Fibroblast of pulmonary artery (primary cell): ENCODE measurements around the gene SH3PXD2A.
A peak's percentile ranks its signal among the peaks of the same experiment; 100 is the strongest.
"Not testable (repeated sequence)": the region's sequence is repeated elsewhere in the genome, so short reads cannot be mapped to it uniquely, and the experiment has no call there.

ENCODE experiments used
- DNase-seq: peaks from one replicate; pipeline ENCODE4 v3.0.0-alpha.2; 2010; ENCODE audit warnings: low read depth
- H3K4me3 ChIP-seq: replicated peaks from 2 replicates; pipeline ENCODE4 v1.5.1; 2011; ENCODE audit warnings: low read depth, mild to moderate bottlenecking, control low read depth, low read length, moderate library complexity
- TF ChIP-seq, protein P1 (sequence below): IDR thresholded peaks from 2 replicates; pipeline ENCODE4 v1.5.1; 2011; ENCODE audit warnings: mild to moderate bottlenecking, control low read depth, low read length, inconsistent platforms; ENCODE audit errors: missing control alignments

SH3PXD2A gene

GRCh38 chr10:103666087-103666761 lies 189.2 kb downstream of the SH3PXD2A start:
- TF ChIP-seq, protein P1, sequence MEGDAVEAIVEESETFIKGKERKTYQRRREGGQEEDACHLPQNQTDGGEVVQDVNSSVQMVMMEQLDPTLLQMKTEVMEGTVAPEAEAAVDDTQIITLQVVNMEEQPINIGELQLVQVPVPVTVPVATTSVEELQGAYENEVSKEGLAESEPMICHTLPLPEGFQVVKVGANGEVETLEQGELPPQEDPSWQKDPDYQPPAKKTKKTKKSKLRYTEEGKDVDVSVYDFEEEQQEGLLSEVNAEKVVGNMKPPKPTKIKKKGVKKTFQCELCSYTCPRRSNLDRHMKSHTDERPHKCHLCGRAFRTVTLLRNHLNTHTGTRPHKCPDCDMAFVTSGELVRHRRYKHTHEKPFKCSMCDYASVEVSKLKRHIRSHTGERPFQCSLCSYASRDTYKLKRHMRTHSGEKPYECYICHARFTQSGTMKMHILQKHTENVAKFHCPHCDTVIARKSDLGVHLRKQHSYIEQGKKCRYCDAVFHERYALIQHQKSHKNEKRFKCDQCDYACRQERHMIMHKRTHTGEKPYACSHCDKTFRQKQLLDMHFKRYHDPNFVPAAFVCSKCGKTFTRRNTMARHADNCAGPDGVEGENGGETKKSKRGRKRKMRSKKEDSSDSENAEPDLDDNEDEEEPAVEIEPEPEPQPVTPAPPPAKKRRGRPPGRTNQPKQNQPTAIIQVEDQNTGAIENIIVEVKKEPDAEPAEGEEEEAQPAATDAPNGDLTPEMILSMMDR = peak; percentile 61
- H3K4me3 ChIP-seq = no peak overlapping the region
- DNase-seq = peak; percentile 60

- DNase-seq = no peak
- TF ChIP-seq, protein P1 = no peak
- H3K4me3 ChIP-seq = no peak overlapping the region
Observed at GRCh38 chr10:103665162-103665889, 190.1 kb downstream of the SH3PXD2A start.

GRCh38 chr10:103663802-103664201 lies 191.6 kb downstream of the SH3PXD2A start:
- no peak overlapping the region for H3K4me3 ChIP-seq
- no peak for DNase-seq
- TF ChIP-seq, protein P1 = no peak

- TF ChIP-seq, protein P1 = no peak
Observed at GRCh38 chr10:103663236-103663635, 192.1 kb downstream of the SH3PXD2A start.

DNA sequence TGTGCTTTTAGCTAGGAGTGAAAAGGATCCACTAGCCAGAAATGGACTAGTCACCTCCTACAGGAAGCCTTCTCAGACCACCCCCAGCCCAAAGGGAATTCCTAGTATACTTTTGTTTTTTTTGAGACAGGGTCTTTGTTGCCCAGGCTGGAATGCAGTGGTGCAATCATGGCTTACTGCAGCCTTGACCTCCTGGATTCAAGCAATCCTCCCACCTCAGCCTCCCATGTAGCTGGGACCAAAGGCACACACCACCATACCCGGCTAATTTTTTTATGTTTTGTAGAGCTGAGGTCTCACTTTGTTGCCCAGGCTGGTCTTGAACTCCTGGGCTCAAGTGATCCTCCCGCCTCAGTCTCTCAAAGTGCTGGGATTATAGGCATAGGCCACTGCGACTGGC lies 192.7 kb downstream of the SH3PXD2A start:
- not testable (repeated sequence) for H3K4me3 ChIP-seq, DNase-seq

More at GRCh38 chr10:103663236-103663635, 192.1 kb downstream of the SH3PXD2A start:
- no peak overlapping the region for H3K4me3 ChIP-seq
- no peak for DNase-seq

DNA sequence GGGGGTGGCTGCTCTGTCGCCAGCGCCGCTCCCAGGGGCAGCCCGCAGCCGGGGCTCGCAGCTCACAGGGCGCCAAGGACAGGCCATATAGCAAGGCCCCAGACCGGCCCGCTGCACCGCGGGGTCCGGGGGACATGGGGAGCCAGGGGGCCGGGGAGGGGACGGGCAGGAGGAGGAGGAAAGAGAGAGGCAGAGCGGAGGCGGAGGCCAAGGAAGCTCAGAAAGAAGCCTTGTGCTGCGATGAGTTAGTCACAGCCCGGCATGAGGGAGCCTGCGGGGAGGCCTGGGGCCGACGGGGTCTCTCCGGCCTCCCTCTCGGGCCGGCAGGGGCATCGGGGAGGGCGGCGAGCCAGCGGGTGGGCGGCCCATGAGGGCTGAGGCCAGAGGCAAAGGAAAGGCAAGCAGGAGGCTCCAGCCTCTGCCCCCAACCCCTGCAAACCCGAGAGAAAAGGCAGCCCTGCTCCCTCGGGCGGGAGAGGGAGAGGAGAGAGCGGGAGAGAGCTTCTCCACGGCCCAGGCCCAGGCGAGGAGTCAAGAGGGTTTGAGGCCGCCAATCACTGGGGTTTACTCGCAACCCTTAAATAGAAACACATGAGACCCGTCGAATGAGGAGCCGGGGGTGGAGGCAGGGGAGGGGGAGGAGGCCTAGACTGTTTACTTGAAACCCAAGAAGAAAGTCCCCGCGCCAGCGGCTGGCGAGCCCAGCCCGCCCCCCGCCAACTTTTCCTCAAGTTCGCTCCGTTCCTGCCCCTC lies 194.0 kb downstream of the SH3PXD2A start:
- DNase-seq = peak; percentile 92
- TF ChIP-seq, protein P1 = no peak
- H3K4me3 ChIP-seq = peak overlapping the region; percentile 62

DNA sequence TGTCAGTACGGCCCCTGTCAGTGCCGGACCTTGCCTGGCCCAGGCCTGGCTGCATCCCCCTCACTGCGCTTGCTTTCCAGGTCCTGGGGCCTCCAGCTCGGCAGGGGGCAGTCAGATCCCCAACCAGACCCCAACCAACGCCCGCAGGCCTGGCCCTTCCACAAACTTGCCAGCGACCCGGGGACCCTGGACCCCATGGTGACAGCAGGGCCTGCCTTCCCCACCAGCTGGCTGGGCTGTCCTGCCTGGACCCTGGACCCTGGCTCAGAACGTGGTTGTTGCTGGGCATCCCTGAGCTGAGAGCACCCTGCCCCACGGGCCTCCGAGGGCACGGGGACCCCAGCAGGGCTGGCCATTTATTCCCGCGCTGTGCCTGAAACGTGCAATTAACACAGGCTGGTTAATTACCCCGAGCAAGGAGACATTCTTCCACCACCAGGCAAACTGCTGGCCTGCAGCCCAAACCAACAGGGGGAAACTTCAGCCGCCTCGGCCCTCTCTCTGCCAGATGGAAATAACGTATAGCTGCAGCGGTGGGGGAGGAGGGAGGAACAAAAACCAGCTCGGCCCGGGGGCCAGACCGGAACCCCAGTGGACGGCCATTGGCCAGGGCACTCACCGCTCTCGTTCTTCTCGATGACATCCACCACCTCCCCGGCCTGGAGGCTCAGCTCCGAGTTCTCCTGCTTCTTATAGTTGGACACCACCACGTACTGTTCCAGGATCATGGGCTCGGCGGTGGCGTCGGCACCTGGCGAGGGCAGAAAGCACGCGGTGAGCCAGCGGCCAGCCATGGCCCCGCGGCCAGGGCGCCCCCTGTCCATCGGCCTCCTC lies 194.8 kb downstream of the SH3PXD2A start:
- TF ChIP-seq, protein P1 = peak; percentile 23
- DNase-seq = peak; percentile 56
- peak overlapping the region; percentile 62 for H3K4me3 ChIP-seq
